ENCODE data around the gene FHOD3.

GRCh38 chr18:36454848-36455458 is 157.4 kb downstream of the FHOD3 start:
- TF ChIP-seq CREB1 (IDR thresholded peaks at IDR 0.05) (no peak), NRF1 (IDR thresholded peaks at IDR 0.05; ENCODE audit: low read depth, low read length) (no peak), EZH2 (IDR thresholded peaks at IDR 0.05; ENCODE audit: low read depth, low read length, severe bottlenecking) (no peak), POLR2A (IDR thresholded peaks at IDR 0.05; ENCODE audit: control extremely low read depth in 1 of 2, low read depth in 2 of 2, low read length in 2 of 2) (no peak), POLR2AphosphoS5 (IDR thresholded peaks at IDR 0.05; ENCODE audit: low read depth, low read length) (no peak), EP300 (IDR thresholded peaks at IDR 0.05; ENCODE audit: borderline replicate concordance in 1 of 2, low read depth in 2 of 2, low read length in 2 of 2) (no peak), CTCF (IDR thresholded peaks at IDR 0.05; ENCODE audit: control extremely low read depth in 1 of 3, insufficient read depth in 1 of 3, low read depth in 1 of 3, low read length in 3 of 3) (no peak), RFX5 (IDR thresholded peaks at IDR 0.05; ENCODE audit: borderline replicate concordance, low read depth, low read length) (no peak), FOSL1 (IDR thresholded peaks at IDR 0.05; ENCODE audit: insufficient read depth, low read depth, low read length) (no peak), ASH2L (IDR thresholded peaks at IDR 0.05; ENCODE audit: low read length) (no peak), CEBPB (IDR thresholded peaks at IDR 0.05; ENCODE audit: low read depth, low read length) (no peak), TCF12 (IDR thresholded peaks at IDR 0.05; ENCODE audit: low read depth, low read length) (no peak)
